Measurements from ENCODE around the gene TRIM50. TPM values are rescaled to one million over a fixed set of nuclear protein-coding genes. Genes with fewer than 3 reads are reported as not detected.
"Not testable (repeated sequence)": the region's sequence is repeated elsewhere in the genome, so short reads cannot be mapped to it uniquely, and the experiment has no call there.

The TRIM50 gene
- total RNA-seq, 1 donor from 2014 or later = not detected

- H3K4me3 ChIP-seq (ENCODE audit: low read depth, low read length); DNase-seq (ENCODE audit: low read depth); H3K36me3 ChIP-seq (ENCODE audit: control insufficient read depth, insufficient read depth, low read length); FAIRE-seq; H3K27me3 ChIP-seq (ENCODE audit: control insufficient read depth, insufficient read depth, low read length): not testable (repeated sequence)
Measured at GRCh38 chr7:73318656-73319204, 9.2 kb downstream of the TRIM50 start.

GRCh38 chr7:73316521-73316920 is 11.4 kb downstream of the TRIM50 start:
- DNase-seq (ENCODE audit: low read depth) (no peak), FAIRE-seq (no peak)
- no peak for TF ChIP-seq CTCF (IDR thresholded peaks at IDR 0.05; ENCODE audit: insufficient read depth, low read length, severe bottlenecking)
- Histone ChIP-seq H3K4me3 (ENCODE audit: low read depth, low read length) (no peak overlapping the region), H3K36me3 (ENCODE audit: control insufficient read depth, insufficient read depth, low read length) (no peaks in the 10 kb centered on the region), H3K27me3 (ENCODE audit: control insufficient read depth, insufficient read depth, low read length) (no peaks in the 10 kb centered on the region)

- Histone ChIP-seq H3K36me3 (ENCODE audit: control insufficient read depth, insufficient read depth, low read length) (no peaks in the 10 kb centered on the region), H3K27me3 (ENCODE audit: control insufficient read depth, insufficient read depth, low read length) (no peaks in the 10 kb centered on the region), H3K4me3 (ENCODE audit: low read depth, low read length) (no peak overlapping the region)
- DNase-seq (ENCODE audit: low read depth) = no peak
- FAIRE-seq = no peak
- no peak for TF ChIP-seq CTCF (IDR thresholded peaks at IDR 0.05; ENCODE audit: insufficient read depth, low read length, severe bottlenecking)
Measured at GRCh38 chr7:73314271-73314670, 13.6 kb downstream of the TRIM50 start.

- Histone ChIP-seq H3K27me3 (ENCODE audit: control insufficient read depth, insufficient read depth, low read length) (no peaks in the 10 kb centered on the region), H3K4me3 (ENCODE audit: low read depth, low read length) (no peak overlapping the region), H3K36me3 (ENCODE audit: control insufficient read depth, insufficient read depth, low read length) (no peaks in the 10 kb centered on the region)
- DNase-seq (ENCODE audit: low read depth) = no peak
- no peak for TF ChIP-seq CTCF (IDR thresholded peaks at IDR 0.05; ENCODE audit: insufficient read depth, low read length, severe bottlenecking)
- no peak for FAIRE-seq
Measured at GRCh38 chr7:73313521-73313906, 14.4 kb downstream of the TRIM50 start.

GRCh38 chr7:73312831-73313520 is 14.9 kb downstream of the TRIM50 start:
- DNase-seq (ENCODE audit: low read depth) = no peak
- FAIRE-seq = no peak
- Histone ChIP-seq H3K27me3 (ENCODE audit: control insufficient read depth, insufficient read depth, low read length) (no peaks in the 10 kb centered on the region), H3K4me3 (ENCODE audit: low read depth, low read length) (no peak overlapping the region), H3K36me3 (ENCODE audit: control insufficient read depth, insufficient read depth, low read length) (no peaks in the 10 kb centered on the region)
- TF ChIP-seq CTCF (IDR thresholded peaks at IDR 0.05; ENCODE audit: insufficient read depth, low read length, severe bottlenecking) = no peak

- FAIRE-seq; H3K4me3 ChIP-seq (ENCODE audit: low read depth, low read length); H3K36me3 ChIP-seq (ENCODE audit: control insufficient read depth, insufficient read depth, low read length); DNase-seq (ENCODE audit: low read depth); H3K27me3 ChIP-seq (ENCODE audit: control insufficient read depth, insufficient read depth, low read length): not testable (repeated sequence)
Measured at GRCh38 chr7:73311421-73311820, 16.5 kb downstream of the TRIM50 start.

Measured in bronchial epithelial cell (primary cell).